ENCODE data around the gene DTX1. TPM values are rescaled to one million over a fixed set of nuclear protein-coding genes. Genes with fewer than 3 reads are reported as not detected.
A peak's percentile ranks its signal among the peaks of the same experiment; 100 is the strongest.

The DTX1 gene
- total RNA-seq, 1 donor from 2014 or later: 4.6 TPM

DNA sequence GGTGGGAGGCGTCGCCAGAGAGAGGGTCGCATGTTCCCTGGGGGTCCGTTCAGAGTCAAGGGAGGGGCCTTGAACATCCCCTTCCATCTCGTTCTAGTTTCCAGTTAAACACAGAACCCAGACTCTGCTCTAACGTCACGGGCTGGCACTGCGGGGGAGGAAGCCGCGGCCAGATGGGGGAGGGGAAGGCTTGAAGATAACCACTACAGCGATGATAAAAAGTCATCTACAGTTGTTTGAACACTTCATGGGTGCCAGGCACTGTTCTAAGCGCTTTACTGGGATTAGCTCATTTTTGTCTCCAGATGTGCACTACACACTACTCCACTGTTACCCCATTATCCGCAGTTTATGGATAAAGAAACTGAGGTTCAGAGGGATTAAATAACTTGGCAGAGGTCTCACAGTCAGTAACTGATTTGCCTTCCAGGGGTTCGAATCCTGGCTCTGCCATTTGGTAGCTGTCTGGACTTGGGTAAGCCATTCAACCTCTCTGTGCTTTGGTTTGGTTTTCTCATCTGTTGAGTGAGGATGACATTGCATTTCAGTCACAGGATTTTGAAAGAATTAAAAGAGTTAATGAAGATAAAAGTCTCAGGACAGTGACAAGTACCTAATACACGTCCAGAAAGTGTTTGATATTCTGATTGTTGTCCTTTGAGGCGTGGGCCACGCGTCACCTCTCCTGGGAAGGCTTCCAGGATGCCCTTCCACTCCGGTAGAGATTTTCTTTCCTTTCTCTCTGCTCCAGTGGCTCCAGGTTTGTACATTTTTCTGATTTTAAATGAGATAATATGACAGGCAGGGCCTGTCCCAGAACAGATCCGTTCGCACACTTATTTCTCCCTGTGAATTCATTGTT lies 79.8 kb downstream of the DTX1 start:
- Histone ChIP-seq H4K20me1 (ENCODE audit: insufficient read depth, low read length) (no peaks in the 10 kb centered on the region), H3K4me3 (ENCODE audit: insufficient read depth, low read depth, low read length) (no peak overlapping the region), H3K9ac (ENCODE audit: low read length) (no peak overlapping the region), H3K36me3 (ENCODE audit: insufficient read depth, low read length) (no peaks in the 10 kb centered on the region), H3K27ac (ENCODE audit: low read depth, low read length) (no peak overlapping the region), H3K4me1 (ENCODE audit: insufficient read depth, low read length) (peaks cover 4% of the 10 kb centered on the region), H3K27me3 (ENCODE audit: insufficient read depth, low read length) (peaks cover 12% of the 10 kb centered on the region), H2AFZ (ENCODE audit: low read depth, low read length) (no peak overlapping the region), H3K9me3 (ENCODE audit: insufficient read depth, low read depth, low read length) (no peaks in the 10 kb centered on the region), H3K4me2 (ENCODE audit: low read length) (peak overlapping the region; percentile 41), H3K79me2 (ENCODE audit: insufficient read depth, low read length) (no peaks in the 10 kb centered on the region)
- H3K27me3 Mint-ChIP-seq (ENCODE audit: low read depth, unreplicated experiment): peaks cover 45% of the 10 kb centered on the region
- H3K36me3 Mint-ChIP-seq (ENCODE audit: low read depth, unreplicated experiment): peaks cover 2% of the 10 kb centered on the region
- no peak overlapping the region for H3K4me3 Mint-ChIP-seq (ENCODE audit: unreplicated experiment)
- FAIRE-seq (no peak), DNase-seq (ENCODE audit: low read depth) (no peak)
- TF ChIP-seq EZH2 (IDR thresholded peaks at IDR 0.05; ENCODE audit: insufficient read depth, low read length) (no peak), CTCF (IDR thresholded peaks at IDR 0.05; ENCODE audit: insufficient read depth, low read depth, low read length) (no peak)
- no peaks in the 10 kb centered on the region for H3K4me1 Mint-ChIP-seq (ENCODE audit: low read depth, unreplicated experiment)
- peak overlapping the region; percentile 26 for H3K27ac Mint-ChIP-seq (ENCODE audit: unreplicated experiment)
- H3K9me3 Mint-ChIP-seq (ENCODE audit: unreplicated experiment): peaks cover 3% of the 10 kb centered on the region

DNA sequence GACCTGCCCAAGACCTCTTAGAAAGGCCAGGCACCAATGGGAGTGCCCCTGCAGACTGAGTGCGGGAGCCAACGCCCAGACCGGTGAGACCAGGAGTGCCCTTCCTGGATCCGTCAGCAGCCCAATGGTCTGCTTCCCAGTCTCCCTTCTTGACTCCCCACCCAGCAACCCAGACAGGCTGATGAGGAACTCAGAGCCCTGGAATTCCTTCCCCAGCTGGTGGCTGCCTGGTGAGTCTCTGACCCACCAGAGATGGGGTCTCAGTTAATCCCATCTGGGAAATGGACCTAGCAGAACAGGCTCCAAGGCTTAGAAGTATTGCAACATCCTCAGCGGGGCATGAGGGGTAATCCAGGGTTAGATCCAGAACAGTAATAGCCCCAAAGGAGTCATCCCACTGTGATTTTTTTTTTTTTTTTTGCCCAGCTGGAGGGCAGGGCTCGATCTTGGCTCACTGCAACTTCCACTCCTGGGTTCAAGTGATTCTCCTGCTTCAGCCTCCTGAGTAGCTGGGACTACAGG lies 80.5 kb downstream of the DTX1 start:
- DNase-seq (ENCODE audit: low read depth): no peak
- Histone ChIP-seq H3K4me2 (ENCODE audit: low read length) (no peak overlapping the region), H4K20me1 (ENCODE audit: insufficient read depth, low read length) (no peaks in the 10 kb centered on the region), H3K9me3 (ENCODE audit: insufficient read depth, low read depth, low read length) (no peaks in the 10 kb centered on the region), H3K36me3 (ENCODE audit: insufficient read depth, low read length) (no peaks in the 10 kb centered on the region), H3K4me3 (ENCODE audit: insufficient read depth, low read depth, low read length) (no peak overlapping the region), H2AFZ (ENCODE audit: low read depth, low read length) (no peak overlapping the region), H3K27me3 (ENCODE audit: insufficient read depth, low read length) (peaks cover 9% of the 10 kb centered on the region), H3K27ac (ENCODE audit: low read depth, low read length) (no peak overlapping the region), H3K9ac (ENCODE audit: low read length) (no peak overlapping the region), H3K4me1 (ENCODE audit: insufficient read depth, low read length) (peaks cover 4% of the 10 kb centered on the region), H3K79me2 (ENCODE audit: insufficient read depth, low read length) (no peaks in the 10 kb centered on the region)
- H3K36me3 Mint-ChIP-seq (ENCODE audit: low read depth, unreplicated experiment): no peaks in the 10 kb centered on the region
- no peaks in the 10 kb centered on the region for H3K4me1 Mint-ChIP-seq (ENCODE audit: low read depth, unreplicated experiment)
- TF ChIP-seq CTCF (IDR thresholded peaks at IDR 0.05; ENCODE audit: insufficient read depth, low read depth, low read length): no peak
- no peak for TF ChIP-seq EZH2 (IDR thresholded peaks at IDR 0.05; ENCODE audit: insufficient read depth, low read length)
- peaks cover 3% of the 10 kb centered on the region for H3K9me3 Mint-ChIP-seq (ENCODE audit: unreplicated experiment)
- H3K27ac Mint-ChIP-seq (ENCODE audit: unreplicated experiment): no peak overlapping the region
- no peak overlapping the region for H3K4me3 Mint-ChIP-seq (ENCODE audit: unreplicated experiment)
- no peak for FAIRE-seq
- peaks cover 40% of the 10 kb centered on the region for H3K27me3 Mint-ChIP-seq (ENCODE audit: low read depth, unreplicated experiment)
